ENCODE results near the gene ANO2.

ANO2 gene

GRCh38 chr12:5736016-5736415 lies 209.0 kb downstream of the ANO2 start:
- no peak for DNase-seq (ENCODE audit: low read depth in 4 of 4, low spot score in 1 of 4)

DNA sequence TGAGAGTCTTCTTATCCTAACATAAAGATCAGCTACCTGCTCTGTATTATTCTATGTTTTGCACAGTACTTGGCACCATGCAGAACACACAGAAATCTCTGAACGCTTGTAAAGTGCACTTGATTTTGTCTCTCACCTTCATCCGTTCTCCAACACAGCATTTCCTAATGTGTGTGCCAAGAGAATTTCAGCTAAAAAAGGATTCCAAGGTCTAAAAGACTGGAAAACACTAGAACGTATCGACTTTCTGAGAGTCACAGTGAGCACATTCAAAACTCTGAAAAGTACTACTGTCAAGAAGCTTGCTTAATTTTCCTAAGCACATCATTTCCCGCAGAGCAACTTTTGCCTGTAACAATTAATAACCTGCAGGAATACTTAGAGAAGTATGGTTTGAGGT lies 211.1 kb downstream of the ANO2 start:
- DNase-seq (ENCODE audit: low read depth in 4 of 4, low spot score in 1 of 4), result no peak

GRCh38 chr12:5733136-5733755 lies 211.8 kb downstream of the ANO2 start:
- no peak for DNase-seq (ENCODE audit: low read depth in 4 of 4, low spot score in 1 of 4)

DNA sequence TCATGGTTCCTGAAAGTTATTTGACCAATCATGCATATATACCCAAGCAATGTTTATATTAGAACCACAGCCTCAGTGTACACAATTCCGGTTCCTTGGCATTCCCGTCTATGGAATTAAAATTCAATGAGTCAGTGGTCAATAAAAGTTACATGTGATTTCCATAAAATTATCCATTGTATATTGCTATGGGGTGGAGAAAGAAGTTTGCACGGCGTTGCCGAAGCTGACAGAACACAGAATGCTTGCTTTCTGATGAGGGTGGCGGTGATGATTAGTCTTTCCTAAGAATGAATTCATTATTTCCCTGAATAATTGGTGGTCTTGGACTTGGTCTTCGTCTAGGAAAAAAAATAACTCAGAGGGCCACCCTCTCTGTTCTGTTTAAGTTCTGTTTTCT lies 214.1 kb downstream of the ANO2 start:
- no peak for DNase-seq (ENCODE audit: low read depth in 4 of 4, low spot score in 1 of 4)

DNA sequence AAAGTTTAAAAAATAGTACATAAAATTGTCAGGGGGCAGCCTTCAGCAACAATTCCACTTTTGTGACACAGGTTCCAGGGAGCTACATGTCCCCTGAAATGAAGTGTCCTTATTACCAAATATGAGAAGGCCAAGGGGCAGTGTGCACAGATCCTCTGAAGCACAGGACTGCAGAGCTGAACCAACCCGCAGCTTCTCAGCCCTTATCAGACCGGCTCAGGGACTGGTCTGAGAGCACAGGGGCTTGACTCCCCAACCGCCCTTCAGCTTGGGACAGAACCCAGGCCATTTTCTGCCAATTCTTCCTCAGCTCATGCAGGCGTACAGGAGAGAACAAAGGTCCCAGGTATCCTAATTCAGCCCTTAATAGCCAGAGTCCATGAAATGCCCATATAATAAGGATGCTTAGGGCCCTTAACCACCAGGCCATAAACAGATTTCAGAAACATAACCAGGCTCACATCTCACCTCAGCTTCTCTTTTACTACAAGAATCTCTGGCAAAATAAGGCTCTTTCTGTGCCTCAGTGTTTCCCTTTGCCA lies 221.3 kb downstream of the ANO2 start:
- DNase-seq (ENCODE audit: low read depth in 4 of 4, low spot score in 1 of 4), result no peak

DNA sequence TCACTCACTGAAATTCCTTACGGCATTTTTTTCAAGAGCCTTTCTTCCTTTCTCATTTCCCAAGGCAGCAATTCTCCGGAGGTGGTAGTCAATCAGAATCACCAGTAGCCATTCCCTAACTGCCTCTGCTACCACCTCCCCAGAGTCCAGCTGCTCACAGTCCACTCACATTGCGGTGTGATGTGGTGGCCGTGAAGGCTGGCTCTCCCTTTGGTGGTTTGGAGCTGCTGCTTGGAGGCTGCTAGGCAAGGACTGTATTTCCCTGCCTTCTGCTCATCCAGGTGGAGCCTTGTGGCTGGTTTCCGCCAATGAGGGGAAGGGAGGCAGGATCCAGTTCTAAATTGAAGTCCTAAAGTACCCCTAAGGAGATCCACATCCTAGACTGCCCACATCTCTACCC lies 222.0 kb downstream of the ANO2 start:
- no peak for DNase-seq (ENCODE audit: low read depth in 4 of 4, low spot score in 1 of 4)

GRCh38 chr12:5720381-5721005 lies 224.6 kb downstream of the ANO2 start:
- DNase-seq (ENCODE audit: low read depth in 4 of 4, low spot score in 1 of 4), result no peak

DNA sequence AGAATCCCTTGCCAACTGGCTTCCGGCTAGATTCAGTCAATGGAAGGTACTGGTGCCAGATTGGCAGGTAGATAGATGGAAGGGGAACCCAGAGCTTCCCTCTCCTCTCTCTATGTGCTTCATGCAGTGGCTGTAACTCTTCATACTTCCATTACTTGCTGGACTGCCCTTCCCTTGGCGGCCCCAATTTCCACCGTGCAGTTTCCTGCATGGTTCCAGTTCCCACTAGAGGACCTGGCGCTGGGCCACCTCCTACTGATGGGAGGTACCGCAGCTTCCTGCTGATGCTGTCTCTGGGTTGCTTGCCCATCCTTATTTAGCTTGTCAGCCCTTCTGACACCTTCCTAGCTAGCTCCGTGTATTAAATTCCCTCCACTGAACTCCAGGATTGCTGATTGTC lies 226.4 kb downstream of the ANO2 start:
- DNase-seq (ENCODE audit: low read depth in 4 of 4, low spot score in 1 of 4), result no peak

DNA sequence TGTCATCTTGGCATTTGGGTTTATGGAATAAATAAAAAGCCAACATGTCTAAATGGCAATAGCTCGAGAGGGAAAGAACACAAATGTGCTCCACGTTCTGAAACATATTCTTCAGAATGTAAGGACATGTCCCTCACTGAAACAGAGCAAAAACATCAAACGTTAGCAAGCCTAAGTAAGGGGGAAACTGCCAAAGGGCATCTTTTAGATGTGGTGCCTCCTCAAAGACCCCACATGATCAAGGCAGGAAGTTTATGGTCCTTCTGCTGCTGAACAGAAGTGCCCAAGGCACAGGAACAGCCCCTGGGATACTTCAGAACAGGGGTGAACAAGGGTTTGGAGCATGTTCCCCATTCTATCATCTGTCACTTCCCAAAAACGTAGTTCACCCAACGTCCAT lies 227.0 kb downstream of the ANO2 start:
- DNase-seq (ENCODE audit: low read depth in 4 of 4, low spot score in 1 of 4), result no peak

- DNase-seq (ENCODE audit: low read depth in 4 of 4, low spot score in 1 of 4), result no peak
Observed at GRCh38 chr12:5716976-5717375, 228.1 kb downstream of the ANO2 start.

DNA sequence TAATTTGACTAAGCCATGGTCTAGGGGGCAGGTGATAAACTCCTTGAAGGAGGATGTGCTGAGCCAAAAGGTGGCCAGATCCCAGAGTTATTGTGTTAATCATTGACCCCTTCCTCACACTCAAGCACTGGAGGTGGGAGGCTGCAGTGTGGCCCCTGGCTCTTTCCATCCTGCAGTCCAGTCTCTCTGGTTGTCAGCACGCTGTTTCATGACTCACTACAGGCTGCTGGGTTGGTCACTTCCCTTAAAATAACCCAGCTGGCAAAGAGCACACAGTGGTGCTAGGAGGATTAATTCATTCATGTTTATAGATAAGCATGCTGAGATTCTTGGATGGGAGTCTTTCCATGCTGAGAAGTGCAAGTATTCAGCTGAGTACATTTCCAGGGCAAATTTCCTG lies 228.9 kb downstream of the ANO2 start:
- no peak for DNase-seq (ENCODE audit: low read depth in 4 of 4, low spot score in 1 of 4)

- DNase-seq (ENCODE audit: low read depth in 4 of 4, low spot score in 1 of 4), result no peak
Observed at GRCh38 chr12:5715021-5715420, 230.0 kb downstream of the ANO2 start.

DNA sequence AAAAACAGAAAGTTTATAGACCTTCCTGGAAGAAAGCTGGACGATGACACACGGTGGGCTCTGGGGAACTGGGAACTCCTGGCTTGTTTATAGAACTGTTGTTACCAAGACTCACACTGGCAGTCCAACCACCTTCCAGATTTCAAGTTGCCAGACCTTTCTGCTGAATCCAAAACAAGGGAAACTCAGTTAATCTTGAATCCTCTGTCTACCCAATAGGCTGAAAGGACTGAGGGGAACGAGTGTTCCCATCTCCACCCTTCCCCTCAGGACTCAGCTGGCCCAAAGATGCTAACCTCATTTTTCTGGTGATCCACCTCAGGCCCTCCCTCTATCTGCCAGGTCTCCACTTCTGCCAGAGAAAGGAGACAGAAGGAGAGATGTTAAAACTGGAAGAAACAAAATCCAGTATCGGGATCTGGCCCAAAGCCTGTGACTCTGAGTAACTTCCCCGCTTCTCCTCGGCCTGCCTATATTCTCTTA lies 231.4 kb downstream of the ANO2 start:
- DNase-seq (ENCODE audit: low read depth in 4 of 4, low spot score in 1 of 4), result no peak

- DNase-seq (ENCODE audit: low read depth in 4 of 4, low spot score in 1 of 4), result no peak
Observed at GRCh38 chr12:5710260-5710878, 234.7 kb downstream of the ANO2 start.

GRCh38 chr12:5708371-5708770 lies 236.7 kb downstream of the ANO2 start:
- no peak for DNase-seq (ENCODE audit: low read depth in 4 of 4, low spot score in 1 of 4)

DNA sequence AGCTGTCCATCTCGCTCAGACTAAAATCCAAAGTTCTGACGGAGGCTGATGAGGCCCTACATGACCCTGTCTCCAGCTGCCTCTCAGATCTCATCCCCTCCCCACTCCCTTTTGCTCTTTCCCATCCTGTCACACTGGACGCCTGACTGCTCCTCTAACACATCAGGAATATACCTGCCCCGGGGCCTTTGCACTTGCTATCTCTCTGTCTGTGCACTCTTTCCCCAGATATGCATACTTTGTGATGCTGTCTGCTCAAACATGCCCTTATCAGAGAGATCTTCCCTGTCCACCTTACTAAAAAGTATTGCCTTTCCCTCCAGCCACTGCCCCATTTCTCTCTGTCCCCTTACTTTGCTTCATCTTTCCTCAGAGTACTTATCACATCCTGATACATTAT lies 238.8 kb downstream of the ANO2 start:
- no peak for DNase-seq (ENCODE audit: low read depth in 4 of 4, low spot score in 1 of 4)

- DNase-seq (ENCODE audit: low read depth in 4 of 4, low spot score in 1 of 4), result no peak
Observed at GRCh38 chr12:5705791-5706190, 239.3 kb downstream of the ANO2 start.

DNA sequence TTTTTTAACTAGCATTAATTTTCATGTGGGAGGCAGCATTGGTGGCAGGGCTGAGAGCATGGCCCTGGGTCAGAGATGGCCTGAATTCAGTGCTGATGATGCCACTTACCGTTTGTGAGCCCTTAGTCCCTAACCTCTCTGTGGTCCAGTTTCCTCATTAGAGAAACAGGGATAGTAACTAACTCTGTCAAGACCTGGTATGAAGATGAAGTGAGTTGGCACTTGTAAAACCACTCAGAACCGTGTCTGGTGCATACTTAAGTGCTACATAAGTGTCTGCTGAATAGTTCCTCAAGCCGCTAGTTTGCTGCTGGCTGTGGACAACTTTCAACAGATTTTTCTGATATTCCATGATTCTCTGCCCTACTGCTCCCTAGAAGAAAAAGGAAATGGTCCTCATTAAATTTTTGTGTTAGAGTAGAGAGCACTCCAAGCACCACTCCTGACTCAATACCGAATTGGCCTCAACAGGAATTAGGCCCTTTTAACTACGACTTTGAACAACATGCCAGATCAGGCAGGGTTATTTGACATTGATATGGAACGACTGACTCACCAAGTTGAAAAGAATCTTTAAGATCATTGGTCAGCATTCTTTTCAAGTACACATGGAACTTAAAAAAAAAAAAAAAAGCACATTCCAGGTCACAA lies 250.2 kb downstream of the ANO2 start:
- DNase-seq (ENCODE audit: low read depth in 4 of 4, low spot score in 1 of 4), result no peak

GRCh38 chr12:5692850-5693249 lies 252.2 kb downstream of the ANO2 start:
- no peak for DNase-seq (ENCODE audit: low read depth in 4 of 4, low spot score in 1 of 4)

DNA sequence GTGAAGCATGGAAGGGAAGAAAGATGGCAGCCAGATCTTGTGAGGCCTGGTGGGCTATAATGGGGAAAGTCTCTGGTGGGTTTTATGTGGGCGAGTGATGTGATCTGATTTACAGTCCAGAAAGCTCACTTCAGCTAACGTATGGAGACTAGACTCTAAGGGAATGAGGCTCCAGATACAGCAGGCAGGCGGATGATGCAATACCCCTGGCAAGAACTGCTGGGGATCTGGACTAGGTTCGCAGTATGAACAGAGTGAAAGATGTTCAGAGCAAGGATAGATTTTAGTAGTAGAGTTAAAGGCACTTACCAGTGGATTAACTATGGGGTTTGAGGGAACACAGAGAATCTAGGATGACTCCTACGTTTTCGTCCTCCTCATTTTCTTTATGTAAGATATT lies 253.1 kb downstream of the ANO2 start:
- DNase-seq (ENCODE audit: low read depth in 4 of 4, low spot score in 1 of 4), result no peak

DNA sequence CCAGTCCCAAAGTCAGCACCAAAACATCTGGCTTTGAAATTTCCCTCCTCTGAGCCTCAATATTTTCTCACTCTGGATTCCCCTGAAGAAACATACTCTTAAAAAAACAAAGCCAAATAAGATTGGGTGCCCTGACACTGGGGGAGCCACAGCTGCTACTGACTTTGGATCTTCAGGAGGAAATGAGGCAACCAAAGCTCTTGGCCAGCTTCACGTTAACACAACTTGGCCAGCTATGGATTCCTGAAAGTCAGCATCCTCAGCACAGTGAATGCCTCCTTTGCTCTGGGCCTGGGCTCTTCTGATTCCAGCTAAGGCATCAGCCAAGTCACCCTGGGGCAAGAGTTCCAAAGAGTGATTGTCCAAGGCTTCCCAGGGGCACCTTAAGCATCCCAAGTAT lies 254.8 kb downstream of the ANO2 start:
- DNase-seq (ENCODE audit: low read depth in 4 of 4, low spot score in 1 of 4), result no peak

DNA sequence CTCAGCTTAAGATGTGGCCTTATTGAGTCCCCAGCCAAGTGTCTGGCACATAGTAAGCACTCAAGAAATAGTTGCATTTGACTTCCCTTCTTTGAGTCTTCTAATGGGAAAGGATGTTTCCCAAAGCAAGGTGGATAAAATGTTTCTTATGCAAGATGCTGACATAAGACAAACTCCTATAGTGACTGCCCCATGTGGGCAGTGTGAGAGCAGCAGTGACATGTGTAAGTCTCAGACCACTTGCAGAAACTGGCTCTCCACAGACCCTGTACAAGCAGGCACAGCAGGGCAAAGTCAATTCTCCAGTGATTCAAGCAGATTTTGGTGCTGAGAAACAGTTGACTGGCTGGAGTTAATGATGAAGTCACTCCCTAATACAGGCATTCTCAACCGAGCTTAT lies 255.3 kb downstream of the ANO2 start:
- no peak for DNase-seq (ENCODE audit: low read depth in 4 of 4, low spot score in 1 of 4)
